DMS114 treated with DMSO at 0.1 percent for 48 hours (cell line): ENCODE data around the gene TMEM259.
A peak's percentile ranks its signal among the peaks of the same experiment; 100 is the strongest.
"Not testable (repeated sequence)": the region's sequence is repeated elsewhere in the genome, so short reads cannot be mapped to it uniquely, and the experiment has no call there.

Experiments used
- DNase-seq: peaks from one replicate; lab custom pipeline; 2025; ENCODE audit not compliant: unreplicated experiment; lab: John Stamatoyannopoulos, UW

The TMEM259 gene

DNA sequence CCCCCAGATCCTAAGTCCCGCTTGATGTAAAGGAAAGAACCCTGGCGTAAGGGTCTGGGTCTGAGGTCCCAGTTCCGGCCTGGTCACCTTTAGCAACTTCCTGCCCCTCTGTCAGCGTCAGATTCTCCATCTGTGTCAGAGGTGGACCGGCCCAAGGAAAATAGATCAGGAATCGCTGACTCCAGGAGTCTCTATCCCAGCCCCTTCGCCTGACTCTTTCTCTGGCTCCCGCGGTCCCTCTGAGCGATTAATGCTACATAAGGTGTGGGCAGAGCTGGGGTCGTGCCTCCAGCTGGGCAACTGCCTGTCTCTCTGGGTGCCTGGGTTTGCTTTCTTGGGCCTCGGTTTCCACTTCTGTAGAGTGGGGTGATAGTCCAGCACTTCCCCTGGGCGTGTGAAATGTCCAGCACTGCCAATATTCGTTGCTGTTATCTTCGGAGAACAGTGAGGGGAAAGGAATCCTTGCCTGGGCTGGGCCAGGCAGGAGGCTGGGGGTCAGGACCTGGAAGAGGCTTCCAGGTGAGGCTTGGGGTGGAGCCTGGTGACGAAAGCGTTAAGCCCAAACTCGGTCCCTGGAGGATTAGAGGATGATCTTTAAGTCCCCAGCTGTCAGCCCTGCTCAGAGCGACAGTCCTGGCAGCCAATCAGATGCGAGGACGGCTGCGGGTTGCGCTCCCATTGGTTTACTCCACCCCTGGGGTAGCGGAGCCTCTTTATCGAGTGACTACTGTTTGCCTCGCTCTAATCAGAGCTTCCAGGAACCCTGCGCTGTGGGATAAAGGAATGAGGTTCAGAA is 19.8 kb upstream of the TMEM259 start:
- DNase-seq, result peak; percentile 54

DNA sequence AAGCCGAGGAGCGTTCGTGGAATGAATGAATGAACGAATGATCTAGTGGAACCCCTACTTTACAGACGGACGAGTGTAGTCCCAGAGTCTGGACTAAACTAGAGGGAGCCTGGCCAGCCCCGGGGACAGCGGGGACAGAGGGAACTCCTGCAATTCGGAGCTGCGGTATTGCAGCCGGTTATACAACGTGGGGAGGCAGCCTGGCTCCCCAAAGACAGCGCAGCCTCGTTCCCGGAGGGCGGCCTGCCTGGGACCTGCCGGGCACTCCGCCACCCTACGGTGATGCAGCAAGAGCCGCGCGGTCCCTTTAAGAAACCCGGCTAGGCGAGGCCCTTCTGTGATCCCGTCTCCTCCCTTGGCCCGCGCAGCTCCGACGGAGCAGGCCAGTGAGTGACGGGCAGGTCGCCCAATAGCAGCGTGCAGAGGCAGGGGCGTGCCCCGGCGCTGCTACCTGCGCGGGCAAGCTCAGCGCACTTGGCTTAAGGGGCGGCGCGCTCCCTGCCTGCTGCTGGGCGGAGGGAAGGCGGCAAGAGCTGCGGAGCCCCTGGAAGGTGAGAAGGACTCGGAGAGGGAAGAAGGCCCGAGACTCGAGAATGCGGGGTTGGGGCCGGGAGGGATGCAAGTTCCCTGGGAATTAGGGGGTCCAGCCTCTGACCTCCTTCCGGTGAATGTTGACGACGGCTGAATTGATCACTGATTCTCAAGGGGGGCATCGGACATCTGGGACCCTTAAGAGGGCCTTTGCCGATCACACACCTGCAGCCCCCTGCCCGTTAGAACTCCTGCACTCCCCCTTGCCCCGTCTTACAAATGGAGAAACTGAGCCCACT is 18.9 kb upstream of the TMEM259 start, which contains the start of gene ABCA7:
Gene ABCA7 (plus strand): TSS at position 462 of the 830 bp plus-strand sequence. CDS start 1,255 bp downstream, outside the sequence.
- DNase-seq, result peak; percentile 84

DNA sequence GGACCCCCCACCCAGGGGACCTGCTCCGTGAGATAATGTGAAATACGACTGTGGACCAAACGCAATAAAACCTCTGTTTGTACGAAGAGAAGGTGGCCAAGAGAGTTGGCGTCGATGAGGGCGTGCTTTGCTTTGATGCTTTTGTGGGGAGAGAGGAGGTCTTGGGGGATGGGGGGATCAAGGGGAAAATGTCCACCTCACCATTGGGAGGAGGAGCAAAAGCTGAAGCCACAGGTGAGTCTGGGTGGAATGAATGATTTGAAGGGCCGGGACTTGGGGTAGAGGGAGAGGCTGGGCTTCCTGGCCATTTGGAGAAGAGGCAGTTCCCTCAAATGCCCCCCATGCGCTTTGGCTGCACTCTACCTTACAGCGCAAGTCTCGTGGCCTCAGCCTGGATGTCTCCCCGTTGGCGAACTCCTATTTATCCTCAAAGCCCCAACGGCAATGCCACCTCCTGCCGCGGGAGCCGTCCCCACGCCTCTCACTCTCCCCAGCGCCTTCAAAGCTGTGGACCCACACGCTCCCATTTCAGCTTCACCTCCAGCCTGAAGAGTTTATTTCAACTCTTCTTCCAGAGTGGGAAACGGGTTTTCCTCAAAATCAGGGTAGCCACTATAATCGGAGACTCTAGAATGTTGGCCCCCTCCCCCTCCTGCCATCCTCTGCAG is 18.2 kb upstream of the TMEM259 start:
- no peak for DNase-seq

DNA sequence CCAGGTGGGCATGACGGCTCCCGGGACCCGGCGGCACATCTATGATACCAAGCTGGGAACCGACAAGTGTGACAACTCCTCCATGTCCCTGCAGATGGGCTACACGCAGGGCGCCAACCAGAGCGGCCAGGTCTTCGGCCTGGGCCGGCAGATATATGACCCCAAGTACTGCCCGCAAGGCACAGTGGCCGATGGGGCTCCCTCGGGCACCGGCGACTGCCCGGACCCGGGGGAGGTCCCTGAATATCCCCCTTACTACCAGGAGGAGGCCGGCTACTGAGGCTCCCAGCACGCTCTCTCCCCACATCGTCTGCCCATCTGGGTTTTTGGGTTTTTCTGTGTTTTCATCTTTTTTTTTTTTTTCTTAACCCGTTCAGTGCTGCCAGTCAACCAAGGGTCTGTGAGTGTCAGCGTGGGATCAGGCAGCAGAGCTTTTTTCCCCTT is 16.7 kb upstream of the TMEM259 start:
- DNase-seq, result no peak

DNA sequence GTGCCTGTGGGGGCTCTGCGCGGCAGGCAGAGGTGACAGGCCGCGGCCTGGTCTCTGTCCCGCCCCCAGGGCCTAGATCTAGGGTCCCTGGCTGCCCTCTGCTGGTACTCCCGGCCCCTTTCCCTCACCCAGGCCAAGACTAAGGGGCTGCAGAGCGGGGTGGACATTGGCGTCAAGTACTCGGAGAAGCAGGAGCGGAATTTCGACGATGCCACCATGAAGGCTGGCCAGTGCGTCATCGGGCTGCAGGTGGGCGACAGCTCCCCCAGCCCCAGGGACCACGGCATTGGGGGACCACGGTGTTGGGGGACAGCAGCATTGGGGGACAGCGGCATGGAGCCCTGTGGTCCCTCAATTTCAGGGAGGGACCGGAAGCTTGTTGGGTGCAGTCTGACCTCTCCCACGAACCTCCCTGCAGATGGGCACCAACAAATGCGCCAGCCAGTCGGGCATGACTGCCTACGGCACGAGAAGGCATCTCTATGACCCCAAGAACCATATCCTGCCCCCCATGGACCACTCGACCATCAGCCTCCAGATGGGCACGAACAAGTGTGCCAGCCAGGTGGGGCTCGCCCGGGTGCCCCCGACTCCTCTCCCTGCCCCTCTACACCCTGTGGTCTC is 15.2 kb upstream of the TMEM259 start:
- DNase-seq, result no peak

DNA sequence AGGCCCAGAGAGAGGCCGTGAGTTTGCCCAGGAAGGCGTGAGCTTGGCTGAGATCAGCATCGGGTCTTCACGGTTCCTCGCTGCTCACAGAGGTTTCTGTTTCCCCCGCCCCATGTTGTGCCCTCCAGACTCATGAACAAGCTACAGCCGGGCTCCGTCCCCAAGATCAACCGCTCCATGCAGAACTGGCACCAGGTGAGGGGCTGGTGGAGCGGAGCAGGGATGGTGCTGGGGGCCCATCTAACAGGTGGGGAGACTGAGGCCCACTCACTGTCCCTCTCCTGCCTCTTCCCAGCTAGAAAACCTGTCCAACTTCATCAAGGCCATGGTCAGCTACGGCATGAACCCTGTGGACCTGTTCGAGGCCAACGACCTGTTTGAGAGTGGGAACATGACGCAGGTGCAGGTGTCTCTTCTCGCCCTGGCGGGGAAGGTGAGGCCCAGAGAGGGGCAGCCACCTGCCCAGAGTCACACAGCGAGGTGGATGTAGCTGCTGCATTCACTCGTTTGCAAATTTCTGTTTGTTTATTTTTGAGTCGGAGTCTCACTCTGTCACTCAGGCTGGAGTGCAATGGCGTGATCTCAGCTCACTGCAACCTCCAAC is 11.4 kb upstream of the TMEM259 start:
- DNase-seq, result no peak

DNA sequence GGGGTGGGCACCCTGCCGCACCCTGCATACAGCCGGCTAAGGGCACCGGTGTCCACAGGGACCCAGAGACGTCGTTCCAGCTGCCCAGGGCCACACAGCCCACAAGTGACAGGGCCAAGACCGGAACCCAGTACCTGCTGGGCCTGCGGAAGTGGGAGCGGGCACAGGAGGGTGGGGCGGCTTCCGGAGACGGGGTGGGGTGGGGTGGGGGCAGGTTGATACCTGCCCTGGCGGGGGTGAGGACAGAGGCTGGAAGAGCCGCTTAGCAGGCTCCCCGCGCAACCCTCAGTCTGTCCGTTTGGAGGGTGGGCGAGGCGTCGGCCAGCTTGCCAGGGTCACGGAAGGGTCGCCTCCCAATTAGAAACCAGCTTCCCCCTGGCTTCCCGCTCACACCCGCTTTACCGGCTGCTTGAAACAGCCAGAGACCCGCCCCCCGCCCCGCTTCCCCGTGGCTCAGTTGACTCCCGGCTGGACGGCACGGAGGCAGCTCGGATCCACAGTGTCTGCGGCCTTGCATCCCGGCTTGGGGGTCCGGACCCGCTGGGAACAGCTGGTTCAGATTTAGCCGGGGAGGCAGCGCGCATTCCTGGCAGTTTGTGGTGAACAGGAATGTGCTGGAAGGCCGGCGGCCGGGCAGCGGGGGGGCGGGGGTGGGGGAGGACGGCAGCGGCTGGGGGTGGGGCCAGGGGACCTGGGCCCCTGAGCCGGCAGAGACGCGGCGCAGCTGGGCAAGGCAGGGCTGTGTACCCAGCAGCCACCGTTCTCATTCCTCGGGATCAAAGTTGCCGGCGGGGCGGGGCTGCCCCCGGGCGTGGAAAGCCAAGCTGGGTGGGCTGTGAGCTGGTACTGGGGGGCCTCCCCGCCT is 7.4 kb upstream of the TMEM259 start:
- no peak for DNase-seq

DNA sequence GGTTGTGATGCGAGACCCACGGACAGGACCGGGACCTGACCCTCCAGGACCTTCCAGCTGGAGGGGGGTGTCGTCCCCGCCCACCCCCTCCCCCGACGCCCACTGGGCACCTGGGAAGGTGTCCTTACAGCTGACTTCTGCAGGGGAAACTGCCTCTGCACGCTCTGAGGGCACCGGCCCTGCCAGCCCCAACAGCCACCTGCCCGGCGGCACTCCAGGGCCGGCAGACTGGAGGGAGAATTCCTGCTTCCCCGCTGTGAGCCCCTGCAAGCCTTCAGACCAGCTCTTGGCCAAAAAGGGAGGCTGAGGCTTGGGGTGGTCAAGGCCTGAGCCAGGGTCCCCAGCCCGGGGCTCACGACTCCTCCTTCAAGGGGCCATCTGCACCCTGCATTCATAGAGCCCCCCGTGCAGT is 6.7 kb upstream of the TMEM259 start:
- DNase-seq, result no peak

DNA sequence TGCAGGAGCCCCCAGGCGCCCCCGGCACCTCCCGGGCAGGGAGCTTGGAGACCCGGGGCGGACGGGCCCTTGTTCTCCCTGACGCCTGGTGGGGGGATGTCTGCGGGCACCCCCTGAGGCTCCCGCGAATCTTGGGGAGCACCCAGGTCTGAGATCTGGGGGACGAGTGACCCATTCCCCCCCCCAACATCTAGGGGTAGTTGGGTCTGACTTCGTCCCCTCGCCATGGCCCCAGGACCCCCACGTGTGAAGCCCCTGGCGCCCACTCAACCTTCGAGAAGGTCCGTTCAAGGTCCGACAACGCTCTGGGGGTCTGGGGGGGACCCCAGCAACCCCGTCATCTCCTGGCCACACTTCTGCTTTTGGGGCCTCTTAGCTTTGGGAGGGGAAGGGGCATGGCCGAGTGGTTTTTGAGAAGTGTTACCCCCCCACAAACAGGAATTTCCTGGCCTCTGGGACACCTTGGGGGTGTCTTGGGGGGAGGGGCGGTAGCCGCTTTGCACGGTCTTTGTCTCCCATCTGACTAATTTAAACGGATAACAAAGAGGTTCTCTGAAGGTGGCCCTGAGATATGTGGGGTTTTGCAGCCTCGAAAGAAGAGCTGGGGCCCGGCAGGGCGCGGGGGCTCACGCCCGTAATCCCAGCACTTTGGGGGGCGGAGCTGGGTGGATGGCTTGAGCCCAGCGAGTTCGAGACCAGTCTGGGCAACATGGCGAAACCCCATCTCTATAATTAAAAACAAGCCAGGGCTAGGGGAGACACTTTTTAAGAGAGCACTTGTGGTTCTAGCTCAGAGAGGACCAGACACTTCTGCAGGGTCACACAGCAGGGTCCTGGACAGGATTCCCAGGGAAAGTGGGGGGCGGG is 6.1 kb upstream of the TMEM259 start:
- no peak for DNase-seq

DNA sequence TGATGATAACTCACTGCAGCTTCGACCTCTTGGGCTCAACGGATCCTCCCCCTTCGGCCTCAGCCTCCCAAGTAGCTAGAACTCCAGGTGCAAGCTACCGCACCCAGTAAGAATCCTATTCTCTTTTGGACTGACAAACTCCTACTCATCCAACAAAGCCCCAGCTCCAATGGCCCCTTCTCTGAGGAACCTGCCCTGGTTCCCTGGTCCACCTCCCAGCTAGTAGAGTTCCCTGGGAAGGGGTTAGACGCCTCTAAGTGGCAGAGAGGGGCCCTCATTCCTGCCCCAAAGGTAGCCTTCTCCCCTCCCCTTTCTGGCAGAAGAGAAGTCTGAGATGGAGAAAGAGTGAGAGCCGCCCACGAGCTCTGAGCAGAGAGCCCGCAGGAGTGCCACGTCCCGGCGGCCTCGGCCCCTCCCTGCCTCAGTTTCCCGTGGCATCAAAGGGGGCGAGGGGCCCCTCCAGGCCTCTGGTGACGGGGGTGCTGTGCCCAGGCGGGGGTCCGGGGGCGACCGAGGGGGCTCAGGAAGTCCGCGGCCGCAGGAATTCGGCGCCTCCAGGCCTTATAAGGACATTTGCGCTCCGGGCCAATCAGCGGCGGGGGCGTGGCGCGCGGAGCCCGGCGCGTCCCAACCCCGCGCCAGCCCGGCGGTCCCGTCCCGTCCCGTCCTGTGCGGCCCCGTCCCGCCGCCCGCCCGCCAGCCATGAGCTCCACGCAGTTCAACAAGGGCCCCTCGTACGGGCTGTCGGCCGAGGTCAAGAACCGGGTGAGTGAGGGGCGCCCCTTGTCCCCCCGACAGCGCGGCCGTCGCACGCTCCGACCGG is 5.2 kb upstream of the TMEM259 start, which contains the start of gene CNN2:
Gene CNN2 (plus strand): TSS at position 649 of the 823 bp plus-strand sequence. CDS start 54 bp downstream, at position 703.
- DNase-seq, result peak; percentile 48

DNA sequence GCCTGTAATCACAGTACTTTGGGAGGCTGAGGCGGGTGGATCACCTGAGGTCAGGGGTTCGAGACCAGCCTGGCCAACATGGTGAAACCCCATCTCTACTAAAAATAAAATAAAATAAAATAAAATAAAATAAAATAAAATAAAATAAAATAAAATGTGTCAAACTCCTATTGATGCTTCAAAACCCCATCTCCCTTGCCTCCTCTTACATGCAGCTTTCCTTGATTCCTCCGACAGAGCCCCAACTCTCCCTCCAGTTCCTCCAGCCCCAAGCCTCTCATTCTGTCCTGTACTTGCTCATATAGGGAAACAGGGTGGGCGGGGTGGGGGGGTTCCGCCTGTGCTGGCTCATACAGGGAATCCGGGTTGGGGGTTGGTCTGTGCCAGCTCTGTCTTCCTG is 4.2 kb upstream of the TMEM259 start:
- DNase-seq, result not testable (repeated sequence)

DNA sequence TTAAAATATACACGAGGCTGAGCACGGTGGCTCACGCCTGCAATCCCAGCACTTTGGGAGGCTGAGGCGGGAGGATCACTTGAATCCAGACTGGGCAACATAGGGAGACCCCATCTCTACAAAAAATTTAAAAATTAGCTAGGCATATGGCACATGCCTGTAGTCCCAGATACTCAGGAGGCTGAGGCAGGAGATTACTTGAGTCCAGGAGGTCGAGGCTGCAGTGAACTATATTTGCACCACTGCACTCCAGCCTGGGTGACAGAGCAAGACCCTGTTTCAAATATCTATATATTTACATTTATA is 2.9 kb upstream of the TMEM259 start:
- DNase-seq, result not testable (repeated sequence)

DNA sequence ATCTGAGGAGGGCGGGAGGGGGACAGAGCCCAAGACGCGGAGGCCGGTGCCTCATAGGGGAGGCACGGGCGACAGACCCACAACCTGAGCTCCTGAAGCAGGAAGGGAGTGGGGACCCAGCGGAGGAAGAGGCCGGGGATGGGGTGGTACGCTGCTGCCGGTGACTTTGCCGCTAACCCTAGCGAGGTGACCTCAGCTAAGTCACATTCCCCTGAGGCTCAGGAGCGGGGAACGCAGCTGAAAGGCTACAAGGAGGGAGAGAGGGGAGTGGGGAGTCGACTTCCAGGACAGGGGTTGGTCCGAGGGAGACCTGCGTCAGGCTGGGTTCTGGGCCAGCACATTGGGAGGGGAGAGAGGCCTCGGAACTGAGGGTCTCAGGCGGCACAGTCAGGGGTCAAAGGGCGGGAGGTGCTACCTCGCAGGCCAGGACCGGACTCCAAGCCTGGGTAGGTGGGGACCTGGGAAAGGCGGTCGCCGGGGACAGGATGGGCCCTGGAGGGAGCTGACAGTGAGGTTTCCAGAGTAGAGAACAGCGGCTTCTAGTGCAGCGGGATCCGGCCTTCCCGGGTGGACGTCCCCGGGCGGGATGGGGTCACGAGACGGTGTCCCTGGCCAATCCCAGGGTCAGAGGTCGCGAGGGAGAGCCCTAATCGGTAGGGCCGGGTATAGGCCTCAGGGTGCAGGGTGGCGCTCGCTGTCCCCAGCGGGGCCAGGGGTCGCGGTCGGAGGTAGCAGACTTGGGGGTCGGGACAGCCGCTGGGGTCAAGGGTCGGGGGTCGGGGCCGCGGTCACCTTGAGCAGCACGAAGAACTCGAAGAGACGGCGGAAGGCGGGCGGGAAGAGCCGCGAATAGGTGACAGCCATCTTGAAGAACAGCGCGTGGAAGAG is 699 bp downstream of the TMEM259 start:
- DNase-seq, result no peak

DNA sequence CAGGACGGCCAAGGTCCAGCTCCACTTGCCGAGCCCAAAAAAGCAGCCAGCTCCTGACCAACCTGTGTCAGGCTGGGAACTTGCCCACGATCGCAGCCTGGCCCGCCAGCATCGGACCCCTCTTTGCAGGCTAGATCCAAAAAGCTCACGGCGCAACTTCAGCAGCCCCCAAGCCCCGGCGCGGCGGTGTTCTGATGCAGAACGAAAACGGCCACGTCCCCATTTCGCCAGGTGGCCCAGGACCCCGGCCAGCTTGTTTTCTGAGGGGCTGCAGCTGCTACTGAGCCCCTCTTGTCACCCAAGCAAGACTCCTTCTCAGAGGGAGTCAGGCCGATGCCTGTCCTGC is 1.3 kb downstream of the TMEM259 start:
- no peak for DNase-seq

DNA sequence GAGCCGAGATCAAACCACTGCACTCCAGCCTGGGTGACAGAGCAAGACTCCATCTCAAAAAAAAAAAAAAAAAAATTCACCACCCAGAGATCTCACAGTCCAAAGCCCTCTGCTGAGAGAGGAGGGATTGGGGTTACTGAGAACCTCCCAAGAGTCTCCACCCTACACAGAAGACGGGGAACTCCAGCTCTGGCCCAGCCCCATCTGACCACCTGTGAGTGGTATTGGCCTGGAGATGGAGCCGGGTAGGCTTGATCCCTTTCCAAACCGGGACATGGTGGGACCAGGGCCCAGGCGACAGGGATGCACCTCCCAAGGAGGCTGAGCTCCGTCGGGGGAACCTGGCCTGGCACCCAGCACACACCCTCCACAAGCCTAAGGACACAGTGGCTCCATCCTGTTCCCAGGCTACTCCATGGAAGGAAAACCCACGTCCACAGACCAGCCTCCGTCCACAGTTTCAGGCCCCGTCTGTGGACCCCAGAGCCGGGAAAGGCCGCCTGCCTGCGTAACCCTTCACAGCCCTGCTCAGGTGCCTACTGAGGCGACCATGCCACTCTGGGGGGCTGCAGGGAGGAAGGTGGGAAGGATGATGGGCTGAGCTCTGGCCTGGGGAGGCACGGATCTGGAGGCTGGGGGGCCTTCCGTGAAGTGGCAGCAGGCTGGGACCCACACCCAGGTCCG is 1.8 kb downstream of the TMEM259 start:
- DNase-seq, result no peak

DNA sequence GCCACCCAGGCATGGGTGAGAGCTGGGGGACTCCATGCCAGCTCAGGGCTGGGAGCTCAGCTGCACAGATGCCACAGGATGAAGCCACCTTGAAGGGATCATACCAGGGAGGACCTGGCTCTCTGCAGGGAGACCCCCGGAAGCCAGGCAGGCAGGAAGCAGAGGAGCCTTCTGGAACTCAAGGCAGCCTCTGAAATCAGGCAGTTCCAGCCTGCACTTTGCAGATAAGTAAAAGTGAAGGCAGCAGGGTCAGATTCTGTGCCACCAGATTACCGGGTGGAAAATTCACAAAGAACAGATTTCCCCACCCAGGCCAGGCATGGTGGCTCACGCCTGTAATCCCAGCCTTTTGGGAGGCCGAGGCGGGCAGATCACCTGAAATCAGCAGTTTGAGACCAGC is 2.5 kb downstream of the TMEM259 start:
- DNase-seq, result no peak
